HEK293 (cell line): ENCODE data around the gene RNF44.

Source experiments
- CTCF ChIA-PET: fragments of 350-600 bp; formaldehyde crosslinking; extraction: SDS; loops from one replicate; lab custom pipeline; 2021; ENCODE audit warnings: antibody characterized with exemption; lab: Yijun Ruan, JAX
- POLR2A ChIA-PET: fragments of 300-600 bp; formaldehyde crosslinking; extraction: SDS; loops from one replicate; lab custom pipeline; 2020; ENCODE audit warnings: antibody characterized with exemption, inconsistent platforms; lab: Yijun Ruan, JAX
- H3K27ac ChIP-seq: fragments of 200-500 bp; sonication (Bioruptor generic); 2 replicates; pipeline ENCODE4 v1.5.1; 2014; ENCODE audit warnings: low read depth, low read length, control low read depth, inconsistent platforms; ENCODE audit errors: extremely low read depth
- H3K36me3 ChIP-seq, 2 experiments: fragments of 200-500 bp in 1 of 2; sonication (Bioruptor generic) in 1 of 2; 1 replicate in 1 of 2; 2 replicates in 1 of 2; pipeline ENCODE4 v1.5.1; 2014 to 2017; ENCODE audit warnings: inconsistent platforms in 2 of 2, low read length in 2 of 2; ENCODE audit not compliant: control insufficient read depth in 2 of 2, insufficient read depth in 1 of 2
- H3K4me1 ChIP-seq: fragments of 200-500 bp; sonication (Bioruptor generic); 2 replicates; pipeline ENCODE4 v1.5.1; 2014; ENCODE audit warnings: mild to moderate bottlenecking, low read length, inconsistent platforms; ENCODE audit not compliant: control insufficient read depth, insufficient read depth
- H3K4me3 ChIP-seq: 2 replicates; pipeline ENCODE4 v1.5.1; 2011; ENCODE audit warnings: low read depth, mild to moderate bottlenecking, control low read depth, low read length, moderate library complexity
- H3K9me3 ChIP-seq: fragments of 200-500 bp; sonication (Bioruptor generic); 2 replicates; pipeline ENCODE4 v1.5.1; 2014; ENCODE audit warnings: low read depth, low read length, inconsistent platforms; ENCODE audit not compliant: control insufficient read depth, insufficient read depth
- AEBP2 ChIP-seq: fragments of 450-650 bp; formaldehyde crosslinking; IDR thresholded peaks from 2 replicates; pipeline ENCODE4 v1.5.1; 2016; ENCODE audit warnings: missing biosample characterization, missing genetic modification characterization, borderline replicate concordance
- CTCF ChIP-seq: fragments of 450-650 bp; formaldehyde crosslinking; IDR thresholded peaks from 2 replicates; pipeline ENCODE4 v1.5.1; 2016; ENCODE audit warnings: missing biosample characterization, missing genetic modification characterization
- GLI2 ChIP-seq: fragments of 450-650 bp; formaldehyde crosslinking; IDR thresholded peaks from 2 replicates; pipeline ENCODE4; 2017; ENCODE audit warnings: missing biosample characterization, missing genetic modification characterization, low read depth, borderline replicate concordance
- GLIS2 ChIP-seq: fragments of 450-650 bp; formaldehyde crosslinking; IDR thresholded peaks from 2 replicates; pipeline ENCODE4 v1.5.1; 2016; ENCODE audit warnings: missing biosample characterization, missing genetic modification characterization
- IKZF3 ChIP-seq: fragments of 450-650 bp; IDR thresholded peaks from 2 replicates; pipeline ENCODE4 v1.5.0; 2018; ENCODE audit warnings: missing biosample characterization, mild to moderate bottlenecking, missing genetic modification characterization, moderate library complexity
- KLF10 ChIP-seq: fragments of 450-650 bp; IDR thresholded peaks from 2 replicates; pipeline ENCODE4 v1.5.1; 2018; ENCODE audit warnings: missing biosample characterization, mild to moderate bottlenecking, missing genetic modification characterization
- KLF9 ChIP-seq: fragments of 450-650 bp; formaldehyde crosslinking; IDR thresholded peaks from 2 replicates; pipeline ENCODE4 v1.5.1; 2016; ENCODE audit warnings: missing biosample characterization, missing genetic modification characterization, low read depth
- OVOL3 ChIP-seq: fragments of 450-650 bp; formaldehyde crosslinking; IDR thresholded peaks from 2 replicates; pipeline ENCODE4 v1.5.1; 2016; ENCODE audit warnings: missing biosample characterization, missing genetic modification characterization
- PRDM10 ChIP-seq: fragments of 450-650 bp; formaldehyde crosslinking; IDR thresholded peaks from 2 replicates; pipeline ENCODE4 v1.5.1; 2016; ENCODE audit warnings: missing biosample characterization, missing genetic modification characterization
- TSHZ1 ChIP-seq: fragments of 450-650 bp; formaldehyde crosslinking; IDR thresholded peaks from 2 replicates; pipeline ENCODE4 v1.5.1; 2016; ENCODE audit warnings: missing biosample characterization, missing genetic modification characterization, borderline replicate concordance
- ZFP69B ChIP-seq: fragments of 450-650 bp; formaldehyde crosslinking; IDR thresholded peaks from 2 replicates; pipeline ENCODE4 v1.5.1; 2016; ENCODE audit warnings: missing biosample characterization, missing genetic modification characterization
- ZNF223 ChIP-seq: fragments of 450-650 bp; formaldehyde crosslinking; IDR thresholded peaks from 2 replicates; pipeline ENCODE4 v1.5.1; 2016; ENCODE audit warnings: missing biosample characterization, missing genetic modification characterization
- ZNF274 ChIP-seq, 2 experiments: fragments of 200-500 bp in 1 of 2; fragments of 450-650 bp in 1 of 2; sonication (Bioruptor generic) in 1 of 2; formaldehyde crosslinking in 1 of 2; IDR thresholded peaks; 2 replicates each; pipeline versions ENCODE4 v1.5.1 to v1.6.1; 2014 to 2016; ENCODE audit warnings: borderline replicate concordance in 1 of 2, inconsistent platforms in 1 of 2, low read length in 1 of 2, missing biosample characterization in 1 of 2, missing genetic modification characterization in 1 of 2
- ZNF292 ChIP-seq: fragments of 450-650 bp; formaldehyde crosslinking; IDR thresholded peaks from 2 replicates; pipeline ENCODE4 v1.5.1; 2016; ENCODE audit warnings: low read depth, missing biosample characterization, missing genetic modification characterization, borderline replicate concordance
- ZNF394 ChIP-seq: fragments of 450-650 bp; formaldehyde crosslinking; IDR thresholded peaks from 2 replicates; pipeline ENCODE4 v1.5.1; 2016; ENCODE audit warnings: missing biosample characterization, missing genetic modification characterization, mild to moderate bottlenecking, moderate library complexity, borderline replicate concordance
- ZNF416 ChIP-seq: fragments of 450-650 bp; formaldehyde crosslinking; IDR thresholded peaks from 2 replicates; pipeline ENCODE4 v1.5.1; 2016; ENCODE audit warnings: missing biosample characterization, missing genetic modification characterization
- ZNF473 ChIP-seq: fragments of 450-650 bp; formaldehyde crosslinking; IDR thresholded peaks from 2 replicates; pipeline ENCODE4 v1.5.1; 2017; ENCODE audit warnings: missing biosample characterization, missing genetic modification characterization
- ZNF558 ChIP-seq: fragments of 450-650 bp; formaldehyde crosslinking; IDR thresholded peaks from 2 replicates; pipeline ENCODE4 v1.5.1; 2016; ENCODE audit warnings: missing biosample characterization, missing genetic modification characterization
- ZNF660 ChIP-seq: fragments of 450-650 bp; IDR thresholded peaks from 2 replicates; pipeline ENCODE4 v1.5.1; 2018; ENCODE audit warnings: missing biosample characterization, mild to moderate bottlenecking, missing genetic modification characterization
- ZNF692 ChIP-seq: fragments of 450-650 bp; formaldehyde crosslinking; IDR thresholded peaks from 2 replicates; pipeline ENCODE4 v1.5.1; 2016; ENCODE audit warnings: missing biosample characterization, missing genetic modification characterization
- ZNF707 ChIP-seq: fragments of 450-650 bp; formaldehyde crosslinking; IDR thresholded peaks from 2 replicates; pipeline ENCODE4 v1.5.1; 2016; ENCODE audit warnings: missing biosample characterization, missing genetic modification characterization
- ZNF777 ChIP-seq: fragments of 450-650 bp; formaldehyde crosslinking; IDR thresholded peaks from 2 replicates; pipeline ENCODE4 v1.5.1; 2017; ENCODE audit warnings: missing biosample characterization, missing genetic modification characterization, borderline replicate concordance
- ZNF843 ChIP-seq: fragments of 450-650 bp; formaldehyde crosslinking; IDR thresholded peaks from 2 replicates; pipeline ENCODE4 v1.5.1; 2016; ENCODE audit warnings: missing biosample characterization, missing genetic modification characterization
- ZSCAN30 ChIP-seq: fragments of 450-650 bp; IDR thresholded peaks from 2 replicates; pipeline ENCODE4 v1.5.1; 2018; ENCODE audit warnings: missing biosample characterization, mild to moderate bottlenecking, missing genetic modification characterization, moderate library complexity
- TF ChIP-seq, protein P1 (sequence below): fragments of 450-650 bp; formaldehyde crosslinking; IDR thresholded peaks from 2 replicates; pipeline ENCODE4 v1.5.1; 2016; ENCODE audit warnings: missing biosample characterization, missing genetic modification characterization

The RNF44 gene

DNA sequence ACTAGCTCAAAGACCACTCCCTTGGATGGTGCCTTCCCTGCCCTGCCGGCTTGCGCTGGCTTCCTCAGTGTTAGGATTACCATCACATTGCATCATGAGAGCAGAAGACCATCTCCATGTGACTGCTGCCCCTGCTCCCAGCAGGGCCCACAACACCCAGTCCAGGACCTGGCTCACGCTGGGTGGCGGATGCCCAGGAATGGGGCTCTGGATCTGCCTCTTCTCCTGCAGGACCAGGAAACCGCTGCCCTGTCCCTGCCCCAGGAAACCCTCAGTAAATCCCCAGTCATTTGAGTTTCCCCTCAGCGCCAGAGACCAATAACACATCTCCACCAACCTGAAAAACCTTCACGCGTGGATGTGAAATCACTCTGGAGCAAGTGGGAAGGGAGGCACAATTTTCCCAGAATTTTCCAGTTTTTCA is 3.3 kb upstream of the RNF44 start:
- H3K9me3 ChIP-seq: no peaks in the 10 kb centered on the region
- POLR2A ChIA-PET: no interaction called here
- peaks cover 3% of the 10 kb centered on the region; the same call in 1 of the 2 replicates for H3K4me1 ChIP-seq
- CTCF ChIA-PET: interaction anchor here (0.7 kb wide), 1 partner anchor 39 kb away, joined by 3 read pairs; no protein-coding TSS in a partner anchor
- H3K36me3 ChIP-seq: no peaks in the 10 kb centered on the region
- H3K27ac ChIP-seq: no peak overlapping the region
- no peak overlapping the region for H3K4me3 ChIP-seq
- TF ChIP-seq ZNF292 (tag by site-specific recombination): no peak
- TF ChIP-seq ZNF223 (tag by site-specific recombination): no peak
- 0 out of 2 replicates have a peak, but pooled peaks have one; percentile 10 for TF ChIP-seq ZSCAN30 (tag by site-specific recombination)
- no peak for TF ChIP-seq KLF10
- no peak for TF ChIP-seq ZNF707 (tag by site-specific recombination)
- no peak for TF ChIP-seq ZNF558
- no peak for TF ChIP-seq CTCF (tag by site-specific recombination)
- no peak for TF ChIP-seq ZNF416 (tag by site-specific recombination)
- no peak for TF ChIP-seq GLIS2 (tag by site-specific recombination)
- no peak for TF ChIP-seq GLI2 (tag by site-specific recombination)
- peak; percentile 34; the same call in 1 of the 2 replicates for TF ChIP-seq ZNF660
- TF ChIP-seq IKZF3 (tag by site-specific recombination): 0 out of 2 replicates have a peak, but pooled peaks have one; percentile 65
- no peak for TF ChIP-seq TSHZ1 (tag by site-specific recombination)
- TF ChIP-seq, protein P1, sequence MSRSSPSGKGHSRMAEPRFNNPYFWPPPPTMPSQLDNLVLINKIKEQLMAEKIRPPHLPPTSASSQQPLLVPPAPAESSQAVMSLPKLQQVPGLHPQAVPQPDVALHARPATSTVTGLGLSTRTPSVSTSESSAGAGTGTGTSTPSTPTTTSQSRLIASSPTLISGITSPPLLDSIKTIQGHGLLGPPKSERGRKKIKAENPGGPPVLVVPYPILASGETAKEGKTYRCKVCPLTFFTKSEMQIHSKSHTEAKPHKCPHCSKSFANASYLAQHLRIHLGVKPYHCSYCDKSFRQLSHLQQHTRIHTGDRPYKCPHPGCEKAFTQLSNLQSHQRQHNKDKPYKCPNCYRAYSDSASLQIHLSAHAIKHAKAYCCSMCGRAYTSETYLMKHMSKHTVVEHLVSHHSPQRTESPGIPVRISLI: no peak
- TF ChIP-seq ZNF394 (tag by site-specific recombination): no peak
- no peak for TF ChIP-seq ZNF274 (IDR thresholded peaks at IDR 0.05; ENCODE audit: low read length)
- no peak for TF ChIP-seq ZNF274 (tag by site-specific recombination; IDR thresholded peaks at IDR 0.05; ENCODE audit: borderline replicate concordance)
- no peak for TF ChIP-seq OVOL3 (tag by site-specific recombination)
- TF ChIP-seq KLF9 (tag by site-specific recombination): no peak
- TF ChIP-seq PRDM10 (tag by site-specific recombination): peak; percentile 45
- peak; percentile 92 for TF ChIP-seq ZNF692 (tag by site-specific recombination)
- no peak for TF ChIP-seq ZNF473 (tag by site-specific recombination)
- peak; percentile 91 for TF ChIP-seq ZFP69B (tag by site-specific recombination)
- no peak for TF ChIP-seq ZNF777 (tag by site-specific recombination)
- TF ChIP-seq ZNF843 (tag by site-specific recombination): no peak
- TF ChIP-seq AEBP2 (tag by site-specific recombination): no peak
